Tibial artery (tissue), 4 donors: ENCODE results near the gene HRH2.
A peak's percentile ranks its signal among the peaks of the same experiment; 100 is the strongest.

Experiments used
- DNase-seq, 2 donors: peaks; one replicate each; pipeline ENCODE4 v3.0.0-alpha.2; 2019
- H3K27ac ChIP-seq, 2 donors: fragments of 200-600 bp; sonication (generic) in 1 of 2; 1 replicate in 1 of 2; 2 replicates in 1 of 2; pipeline ENCODE4 v1.5.1; 2018 to 2019; ENCODE audit warnings: mild to moderate bottlenecking in 1 of 2
- H3K27me3 ChIP-seq, 2 donors: fragments of 200-600 bp; sonication (generic) in 1 of 2; one replicate each; pipeline versions ENCODE4 v1.5.1 to v1.6.0; 2016 to 2019
- H3K36me3 ChIP-seq, 3 donors: fragments of 200-600 bp; sonication (generic) in 2 of 3; one replicate each; pipeline ENCODE4 v1.5.1; 2016 to 2019; ENCODE audit warnings: mild to moderate bottlenecking in 2 of 3
- H3K4me1 ChIP-seq, 4 donors: fragments of 200-600 bp; sonication (generic) in 2 of 4; 1 replicate in 3 of 4; 2 replicates in 1 of 4; pipeline ENCODE4 v1.5.1; 2016 to 2019
- H3K4me3 ChIP-seq, 2 donors: fragments of 200-600 bp; sonication (generic) in 1 of 2; 1 replicate in 1 of 2; 2 replicates in 1 of 2; pipeline ENCODE4 v1.5.1; 2018 to 2019; ENCODE audit warnings: mild to moderate bottlenecking in 2 of 2
- H3K9me3 ChIP-seq, 3 donors: fragments of 200-600 bp; sonication (generic) in 1 of 3; one replicate each; pipeline ENCODE4 v1.5.1; 2016 to 2019
- intact Hi-C: fragments of 100-400 bp; cut with DNase I; formaldehyde crosslinking; loops from one replicate; pipeline ENCODE4 v1.15.0; 2023; ENCODE audit warnings: low total_unique reads
- TF ChIP-seq, protein P1 (sequence below), 2 experiments: fragments of 200-600 bp in 1 of 2; fragments of 450-650 bp in 1 of 2; IDR thresholded peaks; one replicate each; pipeline ENCODE4 v1.5.1; 2017 to 2019; ENCODE audit warnings: antibody characterized with exemption in 2 of 2, mild to moderate bottlenecking in 1 of 2, moderate library complexity in 1 of 2

Gene HRH2

DNA sequence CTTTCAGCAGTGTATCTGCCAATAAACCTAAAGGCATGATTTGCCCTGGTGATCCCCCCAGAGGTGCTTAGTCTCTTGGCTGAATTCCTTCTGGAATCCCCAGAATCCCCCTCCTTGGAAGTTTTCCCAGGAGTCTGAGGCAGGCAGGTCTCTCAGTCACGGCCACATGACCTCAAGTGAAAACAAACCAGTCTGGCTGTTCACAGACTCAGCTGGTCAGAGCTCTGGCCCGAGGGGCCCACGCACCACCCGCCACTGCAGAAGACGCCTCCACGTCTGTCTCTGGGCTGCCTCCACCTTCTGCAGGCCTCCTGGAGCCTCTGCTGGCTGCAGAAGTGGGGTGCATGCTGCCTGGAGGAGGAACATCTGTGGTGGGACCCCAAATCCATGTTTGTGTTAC, 52.5 kb downstream of the HRH2 start:
- H3K4me3 ChIP-seq: no peak overlapping the region
- peaks cover 0 to 7% (median 0%) of the 10 kb centered on the region in 3 donors for H3K9me3 ChIP-seq
- TF ChIP-seq, protein P1, sequence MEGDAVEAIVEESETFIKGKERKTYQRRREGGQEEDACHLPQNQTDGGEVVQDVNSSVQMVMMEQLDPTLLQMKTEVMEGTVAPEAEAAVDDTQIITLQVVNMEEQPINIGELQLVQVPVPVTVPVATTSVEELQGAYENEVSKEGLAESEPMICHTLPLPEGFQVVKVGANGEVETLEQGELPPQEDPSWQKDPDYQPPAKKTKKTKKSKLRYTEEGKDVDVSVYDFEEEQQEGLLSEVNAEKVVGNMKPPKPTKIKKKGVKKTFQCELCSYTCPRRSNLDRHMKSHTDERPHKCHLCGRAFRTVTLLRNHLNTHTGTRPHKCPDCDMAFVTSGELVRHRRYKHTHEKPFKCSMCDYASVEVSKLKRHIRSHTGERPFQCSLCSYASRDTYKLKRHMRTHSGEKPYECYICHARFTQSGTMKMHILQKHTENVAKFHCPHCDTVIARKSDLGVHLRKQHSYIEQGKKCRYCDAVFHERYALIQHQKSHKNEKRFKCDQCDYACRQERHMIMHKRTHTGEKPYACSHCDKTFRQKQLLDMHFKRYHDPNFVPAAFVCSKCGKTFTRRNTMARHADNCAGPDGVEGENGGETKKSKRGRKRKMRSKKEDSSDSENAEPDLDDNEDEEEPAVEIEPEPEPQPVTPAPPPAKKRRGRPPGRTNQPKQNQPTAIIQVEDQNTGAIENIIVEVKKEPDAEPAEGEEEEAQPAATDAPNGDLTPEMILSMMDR (IDR thresholded peaks at IDR 0.05): no peak
- intact Hi-C loops: no loop called here
- DNase-seq: peak in 1 of 2 donors; percentile 64
- no peaks in the 10 kb centered on the region for H3K36me3 ChIP-seq
- peak overlapping the region in 1 of 2 donors; percentile 25 for H3K27ac ChIP-seq
- H3K27me3 ChIP-seq: peaks cover 0 to 4% of the 10 kb centered on the region in 2 donors
- H3K4me1 ChIP-seq: peaks cover 0 to 17% (median 0%) of the 10 kb centered on the region in 4 donors

DNA sequence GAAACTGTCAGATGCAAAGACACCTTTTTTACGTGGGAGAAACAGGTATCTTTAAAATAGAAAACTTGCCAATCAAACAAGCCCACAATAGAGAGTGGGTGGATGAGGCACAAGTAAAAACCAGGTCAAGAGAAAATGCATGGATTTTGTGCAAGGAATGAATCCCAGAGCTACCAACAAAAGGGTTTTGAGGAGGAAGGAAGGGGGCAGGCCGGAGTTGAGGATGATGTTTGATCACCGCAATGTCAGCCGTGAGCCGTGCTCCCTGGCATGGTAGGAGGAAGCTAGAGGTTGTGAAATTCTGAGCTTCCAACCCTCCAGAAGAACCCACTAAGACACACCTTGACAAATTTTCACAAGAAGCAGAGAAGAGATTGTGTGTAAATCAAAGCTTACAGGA, 53.2 kb downstream of the HRH2 start:
- Histone ChIP-seq H3K4me1 (peaks cover 0 to 17% (median 0%) of the 10 kb centered on the region in 4 donors), H3K36me3 (no peaks in the 10 kb centered on the region), H3K27me3 (peaks cover 0 to 4% of the 10 kb centered on the region in 2 donors), H3K27ac (peak overlapping the region in 1 of 2 donors; percentile 25), H3K4me3 (no peak overlapping the region), H3K9me3 (peaks cover 0 to 7% (median under 1%) of the 10 kb centered on the region in 3 donors)
- peak in 1 of 2 donors; percentile 7 for DNase-seq
- intact Hi-C loops: no loop called here
- TF ChIP-seq, protein P1 (IDR thresholded peaks at IDR 0.05): no peak

DNA sequence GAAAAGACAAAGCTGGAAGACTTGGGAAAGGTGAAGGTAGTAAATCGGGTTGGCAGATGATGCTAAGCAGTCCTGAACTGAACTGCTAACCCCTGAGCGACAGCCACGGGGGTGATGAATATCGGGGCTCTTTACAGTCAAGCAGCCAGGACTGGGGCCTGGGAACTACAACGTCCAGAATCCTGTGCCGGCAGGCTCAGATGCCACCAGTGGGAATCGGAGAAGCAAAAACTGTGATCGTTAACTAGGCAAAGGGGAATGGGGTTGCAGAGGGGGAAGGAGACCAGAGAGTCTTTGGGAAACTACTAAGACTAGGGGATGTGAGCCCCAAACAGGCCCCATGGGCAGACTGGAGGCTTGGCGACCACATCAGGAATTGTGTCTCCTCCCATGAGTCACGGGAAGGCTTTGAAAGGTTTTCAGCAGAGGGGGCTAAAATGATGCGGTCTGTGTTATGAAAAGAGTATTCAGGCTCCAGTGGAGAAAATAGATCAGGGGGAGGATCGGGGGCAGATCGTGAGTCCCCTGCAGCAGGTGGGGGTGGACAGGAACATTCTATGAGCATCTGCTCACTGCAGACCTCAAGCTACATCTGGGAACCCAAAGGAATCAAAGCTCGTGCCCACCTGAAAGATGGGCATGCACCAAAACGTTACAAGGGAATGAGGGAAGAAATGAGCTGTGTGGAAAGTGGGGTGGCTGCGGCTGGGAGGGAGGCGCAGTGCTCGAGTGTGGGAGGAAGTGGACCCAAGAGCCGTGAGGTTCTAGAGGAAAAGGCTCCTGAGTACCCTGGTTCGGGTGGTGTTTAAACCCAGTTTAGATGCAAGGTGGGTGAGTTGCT, 53.8 kb downstream of the HRH2 start:
- Histone ChIP-seq H3K4me1 (peaks cover 0 to 17% (median 0%) of the 10 kb centered on the region in 4 donors), H3K36me3 (no peaks in the 10 kb centered on the region), H3K9me3 (peaks cover 0 to 11% (median 7%) of the 10 kb centered on the region in 3 donors), H3K4me3 (no peak overlapping the region), H3K27ac (no peak overlapping the region), H3K27me3 (peaks cover 0 to 4% of the 10 kb centered on the region in 2 donors)
- intact Hi-C loops: no loop called here
- peak in 1 of 2 donors; percentile 34 for DNase-seq
- TF ChIP-seq, protein P1 (IDR thresholded peaks at IDR 0.05): no peak

DNA sequence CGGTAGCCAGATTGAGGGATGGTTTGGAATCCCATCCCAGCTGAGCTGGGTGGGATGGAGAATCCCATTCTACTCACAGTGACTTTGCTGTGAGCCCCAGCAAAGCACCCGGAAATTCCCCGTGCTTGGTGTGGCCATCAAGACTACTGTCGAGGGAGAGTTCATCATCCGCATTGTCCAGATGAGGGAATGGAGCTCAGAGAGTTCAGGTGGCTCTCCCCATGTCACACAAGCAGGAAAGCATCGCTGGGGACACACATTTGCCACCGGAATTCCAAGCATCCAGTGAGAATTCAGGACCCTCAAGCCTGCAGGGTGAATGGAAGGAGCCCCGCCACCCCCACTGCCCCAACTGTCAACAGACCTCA, 54.4 kb downstream of the HRH2 start:
- Histone ChIP-seq H3K9me3 (peaks cover 0 to 17% (median 11%) of the 10 kb centered on the region in 3 donors), H3K4me3 (no peak overlapping the region), H3K36me3 (no peaks in the 10 kb centered on the region), H3K4me1 (peaks cover 0 to 17% (median 0%) of the 10 kb centered on the region in 4 donors), H3K27me3 (peaks cover 0 to 4% of the 10 kb centered on the region in 2 donors), H3K27ac (no peak overlapping the region)
- DNase-seq: no peak
- intact Hi-C loops: no loop called here
- TF ChIP-seq, protein P1 (IDR thresholded peaks at IDR 0.05): no peak

DNA sequence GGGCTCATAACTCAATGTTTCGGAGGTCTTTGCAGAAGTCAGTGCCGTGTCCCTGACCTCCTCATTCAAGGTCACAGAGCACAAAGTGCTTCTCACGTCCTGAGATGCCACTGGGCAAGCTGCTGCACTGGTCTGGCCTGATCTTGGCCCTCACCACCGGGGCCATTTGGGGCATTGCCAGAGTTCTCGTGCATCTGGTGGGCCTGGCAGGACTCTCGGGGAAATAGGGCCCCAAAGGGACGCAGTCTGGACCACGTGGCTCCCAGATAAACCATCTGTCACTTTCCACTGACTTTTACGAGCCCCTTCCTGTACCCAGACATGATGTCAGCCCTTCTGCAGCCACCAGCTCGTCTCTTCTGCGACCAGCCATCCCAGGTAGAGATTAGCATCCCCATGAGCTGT, 54.8 kb downstream of the HRH2 start:
- Histone ChIP-seq H3K36me3 (no peaks in the 10 kb centered on the region), H3K9me3 (peaks cover 0 to 19% (median 11%) of the 10 kb centered on the region in 3 donors), H3K4me1 (peaks cover 0 to 17% (median 0%) of the 10 kb centered on the region in 4 donors), H3K4me3 (no peak overlapping the region), H3K27me3 (peaks cover 0 to 4% of the 10 kb centered on the region in 2 donors), H3K27ac (no peak overlapping the region)
- DNase-seq: peak in 1 of 2 donors; percentile 43
- intact Hi-C loops: no loop called here
- TF ChIP-seq, protein P1 (IDR thresholded peaks at IDR 0.05): no peak
